SU-DHL-6 (cell line): ENCODE measurements around the gene TRPM3.

Source experiments
- H2AFZ ChIP-seq: fragments of 200-600 bp; sonication (generic); 2 replicates; pipeline ENCODE4 v1.6.1; 2014; ENCODE audit warnings: low read depth, mild to moderate bottlenecking, moderate library complexity, mixed read lengths, antibody characterized with exemption, low read length; ENCODE audit not compliant: severe bottlenecking
- H3F3A ChIP-seq: fragments of 200-600 bp; shearing (Covaris generic); 2 replicates; pipeline ENCODE4 v1.6.0; 2016; ENCODE audit warnings: antibody characterized with exemption, mild to moderate bottlenecking; ENCODE audit not compliant: insufficient read depth
- H3K27ac ChIP-seq: fragments of 200-600 bp; sonication (generic); 2 replicates; pipeline ENCODE4 v1.5.1; 2016; ENCODE audit warnings: low read depth, mild to moderate bottlenecking, low read length, moderate library complexity, mixed read lengths
- H3K27me3 ChIP-seq: fragments of 200-600 bp; sonication (generic), shearing (Covaris generic); 2 replicates; pipeline ENCODE4 v1.6.0; 2014; ENCODE audit warnings: mild to moderate bottlenecking, low read length
- H3K36me3 ChIP-seq: fragments of 200-600 bp; sonication (generic); 2 replicates; pipeline ENCODE4 v1.6.1; 2014; ENCODE audit warnings: mild to moderate bottlenecking, low read length, mixed read lengths
- H3K4me2 ChIP-seq: fragments of 300-600, 200-600 bp; shearing (Covaris generic), sonication (generic); 2 replicates; pipeline ENCODE4 v1.6.0; 2014; ENCODE audit warnings: low read length, low read depth, mild to moderate bottlenecking; ENCODE audit not compliant: poor library complexity, severe bottlenecking
- H3K4me3 ChIP-seq: fragments of 200-600 bp; sonication (generic); 2 replicates; pipeline ENCODE4 v1.5.1; 2014; ENCODE audit warnings: antibody characterized with exemption, low read length, mild to moderate bottlenecking, mixed read lengths; ENCODE audit not compliant: insufficient read depth, poor library complexity, severe bottlenecking
- H3K79me2 ChIP-seq: fragments of 200-600 bp; sonication (generic); 2 replicates; pipeline ENCODE4 v1.6.1; 2014; ENCODE audit warnings: mild to moderate bottlenecking, low read length, moderate library complexity; ENCODE audit not compliant: insufficient read depth
- H3K9ac ChIP-seq: fragments of 200-600 bp; sonication (generic); 2 replicates; pipeline ENCODE4 v1.7.0; 2014; ENCODE audit warnings: mild to moderate bottlenecking, low read length
- H3K9me2 ChIP-seq: fragments of 200-600 bp; sonication (generic); replicated peaks from 2 replicates; pipeline ENCODE4 v1.6.1; 2014; ENCODE audit warnings: low read length; ENCODE audit not compliant: insufficient read depth
- H3K9me3 ChIP-seq: fragments of 200-600 bp; sonication (generic); 2 replicates; pipeline ENCODE4 v1.6.1; 2014; ENCODE audit warnings: low read length, mixed read lengths; ENCODE audit not compliant: insufficient read depth
- H4K20me1 ChIP-seq: fragments of 200-600 bp; sonication (generic); 2 replicates; pipeline ENCODE4 v1.6.1; 2014; ENCODE audit warnings: low read depth, mild to moderate bottlenecking, antibody characterized with exemption, low read length, moderate library complexity, mixed read lengths
- CTCF ChIP-seq: fragments of 200-600 bp; sonication (generic); IDR thresholded peaks from one replicate; pipeline ENCODE4 v1.5.1; 2017; ENCODE audit warnings: antibody characterized with exemption, mild to moderate bottlenecking, low read length, moderate library complexity; ENCODE audit not compliant: insufficient read depth, poor library complexity, severe bottlenecking
- EZH2phosphoT487 ChIP-seq: fragments of 200-600 bp; sonication (generic), shearing (Covaris generic); conservative IDR thresholded peaks from 2 replicates; pipeline ENCODE4 v1.6.1; 2018; ENCODE audit warnings: mild to moderate bottlenecking, antibody characterized with exemption, low read length, moderate library complexity, mixed read lengths

The TRPM3 gene

DNA sequence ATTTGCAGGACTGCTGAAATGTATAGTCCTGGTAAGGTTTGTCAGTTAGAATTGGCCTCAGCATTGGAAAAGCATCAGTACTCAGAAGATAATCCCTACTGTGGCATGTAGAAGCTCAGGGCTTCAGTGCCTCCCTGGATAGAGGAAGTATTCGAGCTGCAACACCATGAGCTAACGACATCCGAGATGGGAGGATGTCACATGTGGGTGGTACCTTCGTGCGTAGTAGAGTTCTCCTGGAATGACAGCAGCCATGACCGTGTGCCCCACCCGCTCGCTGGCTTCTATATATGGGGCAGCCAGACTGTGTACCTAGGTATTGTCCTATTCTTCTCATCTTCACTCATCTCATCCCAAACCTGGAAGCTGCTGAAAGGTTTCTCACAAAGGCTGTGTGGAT is 361.2 kb downstream of the TRPM3 start:
- Histone ChIP-seq H4K20me1 (no peaks in the 10 kb centered on the region), H3K4me3 (no peak overlapping the region), H3F3A (no peaks in the 10 kb centered on the region), H3K27me3 (no peaks in the 10 kb centered on the region), H3K4me2 (no peak overlapping the region), H3K9me3 (no peaks in the 10 kb centered on the region), H3K9me2 (no peaks in the 10 kb centered on the region), H3K79me2 (no peaks in the 10 kb centered on the region), H2AFZ (no peak overlapping the region), H3K27ac (no peak overlapping the region), H3K9ac (no peak overlapping the region), H3K36me3 (no peaks in the 10 kb centered on the region)
- TF ChIP-seq EZH2phosphoT487 (no peak), CTCF (no peak)

- Histone ChIP-seq H3K9me2 (no peaks in the 10 kb centered on the region), H3K9me3 (no peaks in the 10 kb centered on the region), H2AFZ (no peak overlapping the region), H3K79me2 (no peaks in the 10 kb centered on the region), H3K4me3 (no peak overlapping the region), H4K20me1 (no peaks in the 10 kb centered on the region), H3K27ac (no peak overlapping the region), H3K27me3 (no peaks in the 10 kb centered on the region), H3K36me3 (no peaks in the 10 kb centered on the region), H3K9ac (no peak overlapping the region), H3F3A (no peaks in the 10 kb centered on the region), H3K4me2 (no peak overlapping the region)
- no peak for TF ChIP-seq EZH2phosphoT487
- no peak for TF ChIP-seq CTCF
Observed at GRCh38 chr9:70753311-70753710, 368.1 kb downstream of the TRPM3 start.

- H4K20me1 ChIP-seq, result no peaks in the 10 kb centered on the region
- H2AFZ ChIP-seq, result no peak overlapping the region
- H3K9me3 ChIP-seq, result no peaks in the 10 kb centered on the region
- no peaks in the 10 kb centered on the region for H3K36me3 ChIP-seq
- H3K27me3 ChIP-seq, result no peaks in the 10 kb centered on the region
- H3F3A ChIP-seq, result no peaks in the 10 kb centered on the region
- H3K4me2 ChIP-seq, result no peak overlapping the region
- H3K27ac ChIP-seq, result no peak overlapping the region
- TF ChIP-seq CTCF (no peak), EZH2phosphoT487 (no peak)
- H3K9ac ChIP-seq, result no peak overlapping the region
- no peaks in the 10 kb centered on the region for H3K9me2 ChIP-seq
- no peaks in the 10 kb centered on the region for H3K79me2 ChIP-seq
- no peak overlapping the region for H3K4me3 ChIP-seq
Observed at GRCh38 chr9:70749066-70749465, 372.4 kb downstream of the TRPM3 start.

DNA sequence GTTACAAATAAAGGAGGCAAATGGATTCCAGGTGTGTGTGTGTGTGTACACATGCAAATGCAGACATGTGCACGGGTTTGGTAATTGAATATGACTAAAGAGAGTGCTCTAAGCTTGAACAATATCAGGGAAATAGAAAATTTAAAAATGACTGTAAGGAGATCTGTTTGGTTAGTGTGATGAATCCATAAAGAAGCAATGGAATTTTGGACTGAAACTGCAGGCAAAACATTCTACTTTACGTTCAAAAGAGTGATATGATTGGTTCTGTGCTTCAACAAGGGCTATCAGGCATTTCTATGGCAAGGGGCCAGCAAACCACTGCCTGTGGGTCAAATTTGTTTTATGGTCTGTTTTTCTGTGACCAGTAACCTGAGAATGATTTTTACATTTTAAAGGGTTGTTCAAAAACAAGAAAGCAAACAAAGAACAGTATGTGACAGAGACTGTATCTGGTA is 374.1 kb downstream of the TRPM3 start:
- no peak overlapping the region for H2AFZ ChIP-seq
- H4K20me1 ChIP-seq, result no peaks in the 10 kb centered on the region

More for the DNA sequence above, 374.1 kb downstream of the TRPM3 start:
- Histone ChIP-seq H3K4me3 (no peak overlapping the region), H3K79me2 (no peaks in the 10 kb centered on the region), H3F3A (no peaks in the 10 kb centered on the region), H3K27ac (no peak overlapping the region), H3K4me2 (no peak overlapping the region), H3K9me3 (no peaks in the 10 kb centered on the region), H3K36me3 (no peaks in the 10 kb centered on the region), H3K9ac (no peak overlapping the region), H3K9me2 (no peaks in the 10 kb centered on the region), H3K27me3 (no peaks in the 10 kb centered on the region)
- TF ChIP-seq CTCF (no peak), EZH2phosphoT487 (no peak)
